GM19395 (cell line): ENCODE measurements around the gene RGS8.

Source experiments
- ATAC-seq: cut with Tn5 transposase; IDR thresholded peaks from one replicate; pipeline ENCODE4 v1.9.1; 2021; ENCODE audit warnings: mild to moderate bottlenecking, moderate library complexity; ENCODE audit not compliant: unreplicated experiment

Gene RGS8, protein sequence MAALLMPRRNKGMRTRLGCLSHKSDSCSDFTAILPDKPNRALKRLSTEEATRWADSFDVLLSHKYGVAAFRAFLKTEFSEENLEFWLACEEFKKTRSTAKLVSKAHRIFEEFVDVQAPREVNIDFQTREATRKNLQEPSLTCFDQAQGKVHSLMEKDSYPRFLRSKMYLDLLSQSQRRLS

DNA sequence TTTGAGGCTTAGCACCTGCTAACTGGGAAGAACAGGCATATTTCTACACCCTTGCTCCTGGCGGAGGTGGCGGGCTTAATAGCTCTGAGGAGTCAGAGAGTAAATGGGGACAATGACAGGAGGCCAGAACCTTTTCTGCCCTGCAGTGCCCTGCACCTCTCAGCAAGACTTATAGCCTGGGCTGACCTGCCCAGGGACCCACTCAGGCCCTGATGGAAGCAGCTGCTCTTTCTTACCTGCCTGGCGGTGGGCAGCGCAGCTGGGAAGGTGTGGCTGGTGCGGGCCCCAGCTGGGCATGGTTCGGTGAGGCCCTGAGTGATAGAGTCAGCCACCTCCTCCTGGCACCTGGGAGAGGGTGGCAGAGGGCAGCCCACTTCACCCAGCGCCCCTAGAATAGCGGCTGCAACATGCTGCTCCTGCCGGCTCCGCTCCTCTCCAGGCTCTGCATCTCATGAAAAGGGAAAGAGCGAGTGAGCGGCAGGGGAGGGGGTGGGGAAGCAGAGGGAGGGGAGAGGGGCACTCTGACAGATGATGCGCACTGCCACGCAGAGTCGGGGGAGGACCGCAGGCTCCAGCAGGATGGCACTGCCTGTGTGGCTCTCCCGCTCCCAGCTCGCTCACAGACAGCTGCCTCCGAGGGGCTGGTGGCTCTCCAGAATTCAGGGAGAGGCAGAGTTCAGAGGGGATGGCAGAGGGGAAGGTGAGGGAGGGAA, at the start of gene RGS8:
RGS8 (minus strand) TSS at position 472 of the 713 bp plus-strand sequence. CDS start 14,938 bp downstream, outside the sequence.
- no peak for ATAC-seq

DNA sequence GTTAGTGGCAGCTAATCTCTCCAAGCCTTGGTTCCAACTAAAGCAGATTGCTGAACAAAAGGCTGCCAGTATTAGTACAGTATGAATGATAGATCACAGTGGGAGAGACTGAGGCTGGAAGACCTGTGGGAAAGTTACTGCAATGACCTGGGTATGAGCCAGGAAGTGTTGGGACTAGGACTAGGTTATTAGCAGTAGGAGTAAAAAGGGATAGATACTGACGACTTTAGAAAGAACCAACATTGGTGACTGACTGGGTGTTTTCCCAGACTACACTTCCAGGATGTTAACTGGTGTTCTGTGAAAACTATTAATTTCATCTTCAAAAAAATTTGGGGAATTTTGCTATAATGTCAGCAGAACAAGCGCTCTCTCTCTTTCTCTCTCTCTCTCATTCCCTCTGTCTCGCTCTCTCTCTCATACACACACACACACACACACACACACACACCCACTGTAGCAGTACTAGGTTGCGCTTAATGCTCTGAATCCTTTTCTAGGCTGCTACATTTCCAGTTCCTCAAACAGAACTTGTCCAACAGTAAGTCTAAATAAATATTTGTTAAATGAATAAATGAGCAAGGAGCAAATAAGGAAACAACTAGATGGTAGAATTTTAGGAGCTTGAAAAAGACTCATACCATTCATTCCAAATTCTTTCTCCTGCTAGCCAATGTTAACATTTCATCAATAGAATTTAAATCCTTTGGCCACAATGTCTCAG, 47.6 kb upstream of the RGS8 start:
- no peak for ATAC-seq

GRCh38 chr1:182726912-182727311, 42.5 kb upstream of the RGS8 start:
- ATAC-seq = no peak

DNA sequence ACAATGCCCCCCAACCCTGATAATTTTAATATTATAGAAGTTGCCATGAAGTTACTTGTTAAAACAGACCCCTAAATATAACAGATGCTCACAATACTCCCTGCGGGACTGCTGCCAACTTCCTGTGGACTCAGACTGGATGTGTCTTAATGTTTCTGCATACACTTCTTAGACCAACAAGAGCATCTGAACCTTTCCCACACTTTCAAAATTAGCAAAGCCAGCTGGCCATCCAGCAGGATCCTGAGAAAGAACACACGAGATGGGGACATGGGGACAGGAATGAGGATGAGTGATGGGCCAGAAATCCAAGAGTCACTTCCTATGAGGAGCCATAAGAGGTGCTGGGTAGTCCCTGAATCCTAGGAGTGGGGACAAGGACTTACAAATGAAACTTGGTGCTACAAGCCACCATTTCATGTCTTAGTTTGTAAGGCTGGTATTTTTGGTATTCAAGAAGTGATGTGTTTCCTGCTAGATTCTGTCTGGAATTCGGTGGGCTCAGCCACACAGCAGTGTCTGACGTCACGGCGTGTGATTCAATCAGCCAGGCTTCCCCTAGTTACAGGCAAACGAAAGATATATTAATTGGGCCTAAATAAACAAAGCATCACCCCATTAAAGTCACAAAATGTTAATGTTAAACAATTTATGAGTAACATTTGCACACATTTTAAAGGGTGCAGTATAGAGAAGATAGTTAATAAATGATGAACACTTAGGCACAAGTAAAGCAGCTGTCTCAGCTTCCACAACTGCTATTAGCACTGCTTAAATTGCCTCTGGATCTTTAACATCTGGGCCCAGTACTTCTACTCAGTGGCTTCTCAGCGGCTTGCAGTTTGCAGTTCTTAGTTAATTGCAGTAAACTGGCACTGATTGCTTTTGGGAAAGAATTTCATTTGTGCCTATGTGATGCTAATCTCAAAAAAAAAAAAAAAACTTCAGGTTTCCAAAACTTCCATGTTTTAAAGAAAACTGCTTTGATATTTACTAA, 41.2 kb upstream of the RGS8 start:
- ATAC-seq = no peak

DNA sequence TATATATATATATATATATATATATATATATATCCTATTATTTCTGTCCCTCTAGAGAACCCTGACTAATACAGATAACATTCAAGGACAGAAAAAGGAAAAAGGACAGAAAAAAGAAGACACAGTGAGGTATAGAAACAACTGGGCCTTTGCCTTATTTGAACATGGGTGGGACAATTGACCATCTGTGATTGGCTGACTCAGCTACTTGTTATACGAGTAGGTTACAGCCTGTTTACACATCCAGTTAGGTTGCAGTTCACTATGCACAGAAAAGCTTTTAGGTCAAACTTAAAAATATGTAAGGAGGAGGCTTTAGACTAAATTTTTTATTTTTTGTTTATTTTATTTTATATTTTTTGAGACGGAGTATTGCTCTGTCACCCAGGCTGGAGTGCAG, 39.8 kb upstream of the RGS8 start:
- ATAC-seq = no peak

DNA sequence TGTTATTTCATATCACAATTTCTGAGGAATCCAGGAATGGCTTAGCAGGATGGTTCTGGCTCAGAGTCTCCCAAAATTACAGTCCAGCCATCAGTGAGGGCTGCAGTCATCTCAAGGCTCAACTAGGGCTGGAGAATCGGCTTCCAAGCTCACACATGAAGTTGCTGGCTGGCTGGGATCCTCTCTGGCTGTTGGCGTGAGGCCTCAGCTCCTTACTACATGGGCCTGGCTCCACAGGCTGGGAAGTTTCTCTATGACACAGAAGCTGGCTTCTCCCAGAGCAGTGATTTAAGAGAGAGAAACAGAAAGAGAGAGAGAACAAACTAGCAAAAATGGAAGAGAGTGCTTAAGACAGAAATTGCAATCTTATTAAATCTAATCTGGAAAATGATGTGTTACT, 38.8 kb upstream of the RGS8 start:
- ATAC-seq = no peak

DNA sequence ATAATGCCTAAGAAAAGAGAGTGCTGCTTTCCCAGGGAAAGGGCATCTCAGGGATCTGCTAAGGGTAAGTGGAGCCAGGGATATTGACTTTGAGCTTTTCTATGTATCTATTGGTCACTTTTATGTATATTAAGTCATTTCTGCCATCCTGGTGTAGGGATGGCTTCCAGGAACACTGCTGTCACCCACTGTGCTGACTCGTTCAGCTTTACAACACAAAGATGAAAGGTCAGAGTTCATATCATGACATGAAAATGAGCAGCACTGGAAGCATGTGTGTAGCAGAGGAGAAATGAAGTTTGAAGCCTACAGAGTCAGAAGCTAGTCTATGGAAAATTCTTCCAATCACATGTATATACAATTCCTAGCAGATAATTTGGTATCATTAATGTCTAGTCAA, 37.1 kb upstream of the RGS8 start:
- ATAC-seq = no peak

DNA sequence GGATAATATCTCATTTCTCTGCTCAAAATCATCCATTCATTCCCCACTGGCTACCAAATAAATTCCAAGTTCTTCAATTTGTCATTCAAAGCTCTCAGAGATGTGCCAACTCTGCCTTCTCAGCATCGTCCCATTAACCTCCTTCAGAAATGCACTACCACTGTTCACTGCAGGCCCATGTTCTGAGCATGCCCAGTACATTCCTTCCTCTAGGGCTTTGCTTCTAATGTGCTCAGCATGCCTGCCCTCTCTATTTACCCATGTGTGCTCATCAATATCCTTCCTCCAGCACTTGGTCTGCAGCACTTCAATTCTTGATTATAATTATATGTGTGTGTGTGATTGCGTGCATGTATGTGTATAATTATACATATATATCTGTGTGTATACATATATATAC, 36.1 kb upstream of the RGS8 start:
- ATAC-seq = no peak

- no peak for ATAC-seq
These were observed 35.2 kb upstream of the RGS8 start for GRCh38 chr1:182719553-182719952.

DNA sequence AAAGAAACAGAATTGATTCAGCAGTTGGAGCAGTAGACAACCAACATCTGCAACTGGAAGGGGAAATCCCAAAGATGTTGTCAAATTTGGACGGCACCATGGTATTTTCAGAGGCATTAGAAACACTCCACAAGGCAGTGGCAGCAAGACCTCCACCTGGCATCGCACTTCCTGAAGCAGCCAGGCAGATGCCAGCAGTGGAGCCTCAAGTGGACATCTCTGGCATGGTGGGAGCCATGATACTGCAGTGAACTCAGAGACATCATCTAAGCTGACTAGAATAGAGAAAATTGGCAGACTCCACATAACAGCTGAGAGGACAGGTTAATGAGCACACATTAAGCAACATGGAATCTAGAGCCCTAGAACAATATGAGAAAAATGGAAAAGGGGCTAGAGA, 33.9 kb upstream of the RGS8 start:
- ATAC-seq = no peak

DNA sequence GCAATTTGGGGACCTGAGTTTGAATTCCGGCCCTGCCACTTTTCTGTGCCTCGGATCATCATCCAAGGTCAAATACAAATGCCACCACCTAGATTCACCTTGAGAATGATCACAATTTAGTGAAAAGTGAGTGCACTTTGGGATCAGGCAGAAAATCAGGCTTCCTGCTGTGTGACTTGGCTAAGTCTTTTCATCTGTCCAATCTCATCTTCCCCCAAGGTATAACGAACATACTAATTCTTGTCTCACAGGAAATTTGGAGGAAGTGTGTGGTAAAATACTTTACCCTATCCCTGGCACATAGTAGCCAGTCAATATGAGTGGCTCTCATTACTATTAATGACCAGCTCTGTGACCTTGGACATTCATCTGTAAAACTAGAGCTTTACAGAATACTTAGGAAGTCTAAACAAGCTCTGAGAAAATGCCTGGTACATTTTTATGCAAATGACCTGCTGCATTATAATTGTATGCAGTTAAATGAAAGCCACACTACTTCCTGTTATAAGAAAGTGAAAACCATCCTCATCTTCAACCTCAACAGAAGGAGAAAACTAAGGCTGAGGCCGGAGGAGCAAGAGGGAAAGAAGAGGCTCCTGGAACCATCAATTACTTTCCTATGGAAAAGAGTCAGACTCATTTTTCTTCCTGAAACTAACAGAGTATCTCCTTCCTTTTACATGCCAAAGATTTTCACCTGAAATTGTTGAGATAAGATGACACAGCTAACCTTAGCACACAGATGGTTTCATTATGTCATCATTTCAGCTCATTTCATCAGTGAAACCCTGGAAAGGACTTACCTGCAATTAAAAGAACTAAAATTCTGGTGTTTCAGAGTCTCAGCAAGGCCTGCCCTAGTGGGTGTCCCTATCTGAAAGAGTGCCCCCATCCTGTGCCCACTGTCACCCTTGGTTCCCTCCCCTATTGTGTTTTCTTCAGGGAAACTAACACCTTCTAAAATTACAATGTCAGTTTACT, 32.6 kb upstream of the RGS8 start:
- ATAC-seq = no peak

GRCh38 chr1:182715531-182715930, 31.1 kb upstream of the RGS8 start:
- no peak for ATAC-seq

DNA sequence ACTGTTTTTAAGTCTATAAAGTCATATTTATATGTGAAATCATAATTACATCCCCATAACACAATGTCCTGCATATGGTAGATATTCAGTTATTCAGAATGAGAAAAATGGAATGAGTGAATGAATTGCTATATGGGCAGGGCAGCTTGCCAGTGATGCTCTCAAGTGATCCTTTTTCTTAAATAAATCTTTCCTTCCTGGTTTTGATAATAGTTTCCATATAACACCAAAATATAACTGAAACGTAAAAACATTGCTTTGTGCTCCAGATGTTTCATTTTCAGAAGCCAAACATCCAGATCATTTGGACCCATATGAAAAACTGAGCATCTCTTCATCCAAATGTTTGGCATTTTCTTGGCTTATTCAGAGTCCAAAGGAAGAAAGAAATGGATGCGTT, 30.2 kb upstream of the RGS8 start:
- no peak for ATAC-seq

DNA sequence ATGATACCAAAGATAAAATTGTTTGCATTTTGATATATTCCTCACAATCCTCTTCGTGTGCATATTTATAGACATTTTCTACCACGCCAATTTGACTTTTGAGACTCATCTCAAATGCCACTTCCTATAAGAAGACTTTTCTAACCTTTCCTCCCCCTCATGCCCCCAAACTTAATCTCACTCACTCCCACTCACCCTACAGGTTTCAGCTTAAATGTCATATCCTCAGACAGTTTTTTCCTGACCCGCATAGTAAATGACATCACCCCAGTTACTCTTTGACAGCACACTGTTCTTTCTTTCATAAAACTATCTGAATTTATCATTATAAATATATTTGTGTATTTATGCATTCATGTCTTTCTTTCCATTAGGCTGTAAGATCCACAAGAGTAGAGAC, 29.6 kb upstream of the RGS8 start:
- ATAC-seq = no peak

DNA sequence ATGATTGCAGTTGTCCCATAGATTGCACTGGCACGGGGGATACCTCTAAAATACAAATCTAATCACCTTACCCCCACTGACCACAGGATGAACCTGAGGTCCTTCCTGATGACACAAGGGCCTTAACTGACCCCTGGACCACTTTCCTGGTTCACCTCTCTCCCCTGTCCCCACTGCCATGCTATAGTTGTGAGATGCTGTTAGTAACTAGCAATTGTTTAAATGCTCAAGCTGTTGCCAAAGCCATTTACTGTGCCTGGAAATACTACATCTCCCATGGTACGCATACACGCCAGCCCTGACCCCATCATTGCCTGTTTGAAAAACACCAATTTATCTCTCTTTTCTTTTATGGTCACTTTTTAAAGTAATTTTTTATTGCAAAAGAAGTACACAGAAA, 29.1 kb upstream of the RGS8 start:
- no peak for ATAC-seq

GRCh38 chr1:182709855-182710254, 25.5 kb upstream of the RGS8 start:
- ATAC-seq = no peak

GRCh38 chr1:182709225-182709764, 24.9 kb upstream of the RGS8 start:
- ATAC-seq = no peak

GRCh38 chr1:182707122-182707521, 22.7 kb upstream of the RGS8 start:
- no peak for ATAC-seq

DNA sequence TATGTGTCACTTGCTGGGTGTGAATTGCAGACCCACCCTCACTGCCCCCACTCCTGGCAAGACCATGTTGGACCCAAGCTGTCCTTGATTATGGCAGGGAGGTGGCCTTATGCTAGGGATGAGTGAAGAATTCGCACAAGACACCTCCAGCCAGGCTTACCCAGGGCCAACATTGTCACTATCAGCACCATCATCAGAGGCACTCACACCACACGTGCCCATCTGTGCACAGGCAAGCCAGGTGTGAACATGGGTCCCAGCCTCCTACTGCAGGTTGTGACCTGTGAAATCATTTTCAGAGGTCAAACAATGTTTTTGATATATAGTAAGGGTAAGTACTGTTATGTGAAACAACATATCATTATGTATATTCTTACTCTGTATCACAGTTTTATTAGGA, 20.3 kb upstream of the RGS8 start:
- no peak for ATAC-seq

DNA sequence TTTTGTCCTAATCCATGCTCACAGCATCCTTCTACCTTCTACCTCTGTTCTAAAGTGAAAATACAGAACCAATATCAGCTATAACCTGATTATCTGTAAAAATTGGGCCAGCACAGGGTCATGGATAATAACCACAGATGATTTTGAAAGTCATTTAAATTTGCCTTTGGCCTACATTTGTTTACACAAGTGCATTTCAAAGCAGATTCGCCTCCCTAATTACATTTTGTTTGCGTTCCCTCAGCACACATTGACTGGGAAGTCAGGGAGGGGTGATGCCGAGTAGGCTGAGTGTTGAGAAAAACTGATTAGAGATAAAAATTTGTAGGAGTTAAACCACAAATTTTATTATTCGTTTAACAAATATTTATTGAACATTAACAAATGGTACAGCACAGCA, 19.2 kb upstream of the RGS8 start:
- ATAC-seq = no peak
